ENCODE measurements around the gene NNT.

GRCh38 chr5:43638546-43638945 is 35.6 kb downstream of the NNT start:
- TF ChIP-seq SPI1 (IDR thresholded peaks at IDR 0.05; ENCODE audit: borderline replicate concordance, low read depth, low read length) (no peak), RAD51 (IDR thresholded peaks at IDR 0.05; ENCODE audit: borderline replicate concordance, low read depth) (no peak), ZKSCAN3 (CRISPR knock-in tag; IDR thresholded peaks at IDR 0.05) (no peak), FOXK2 (conservative IDR thresholded peaks at IDR 0.05 in 1 of 2, IDR thresholded peaks at IDR 0.05 in 1 of 2; ENCODE audit: low read depth in 2 of 2) (no peak), REST (IDR thresholded peaks at IDR 0.05; ENCODE audit: borderline replicate concordance) (no peak), REST (CRISPR knock-in tag; IDR thresholded peaks at IDR 0.05; ENCODE audit: low read depth) (no peak), MYC (IDR thresholded peaks at IDR 0.05; ENCODE audit: low read depth, low read length) (no peak), MYC (CRISPR knock-in tag; IDR thresholded peaks at IDR 0.05; ENCODE audit: borderline replicate concordance, low read depth) (no peak), ZNF639 (CRISPR knock-in tag; conservative IDR thresholded peaks at IDR 0.05 in 1 of 2, IDR thresholded peaks at IDR 0.05 in 1 of 2) (no peak)

Measured in K562 (cell line).